Gastroesophageal sphincter (tissue), 4 donors: ENCODE data around the gene PHF21B. TPM values are rescaled to one million over a fixed set of nuclear protein-coding genes. Genes with fewer than 3 reads are reported as not detected.

Experiments
- ATAC-seq: fragments of 150-250 bp; one replicate; pipeline ENCODE4 v1.9.1; 2016; ENCODE audit warnings: mild to moderate bottlenecking, moderate library complexity
- H3K27ac ChIP-seq, 4 donors: fragments of 200-600 bp; sonication (generic) in 3 of 4; 1 replicate in 3 of 4; 2 replicates in 1 of 4; pipeline ENCODE4 v1.5.1; 2016 to 2019
- H3K27me3 ChIP-seq: fragments of 200-600 bp; sonication (generic); one replicate; pipeline ENCODE4 v1.5.1; 2019
- H3K36me3 ChIP-seq, 2 donors: fragments of 200-600 bp; sonication (generic); one replicate each; pipeline ENCODE4 v1.5.1; 2019; ENCODE audit warnings: control low read depth in 1 of 2
- H3K4me1 ChIP-seq, 3 donors: fragments of 200-600 bp; sonication (generic); 1 replicate in 2 of 3; 2 replicates in 1 of 3; pipeline ENCODE4 v1.5.1; 2016 to 2019; ENCODE audit warnings: control low read depth in 2 of 3
- H3K4me3 ChIP-seq, 2 donors: fragments of 200-600 bp; sonication (generic); one replicate each; pipeline ENCODE4 v1.5.1; 2019; ENCODE audit warnings: mild to moderate bottlenecking in 1 of 2, moderate library complexity in 1 of 2
- H3K9me3 ChIP-seq, 3 donors: fragments of 200-600 bp; sonication (generic); one replicate each; pipeline ENCODE4 v1.5.1; 2017 to 2019; ENCODE audit warnings: control low read depth in 2 of 3
- EP300 ChIP-seq: sonication (generic); formaldehyde crosslinking; IDR thresholded peaks from one replicate; pipeline ENCODE4 v1.6.1; 2017; ENCODE audit warnings: antibody characterized with exemption, mild to moderate bottlenecking
- POLR2A ChIP-seq, 2 donors: fragments of 450-650 bp; IDR thresholded peaks; one replicate each; pipeline ENCODE4 v1.6.1; 2017; ENCODE audit warnings: antibody characterized with exemption in 2 of 2, mild to moderate bottlenecking in 2 of 2, moderate library complexity in 1 of 2
- POLR2AphosphoS5 ChIP-seq: sonication (generic); formaldehyde crosslinking; IDR thresholded peaks from one replicate; pipeline ENCODE4 v1.6.1; 2017; ENCODE audit warnings: antibody characterized with exemption
- WGBS, 2 donors: methylation state at CpG; one replicate each; pipeline ENCODE4 v1.1.5; 2018; ENCODE audit warnings: low coverage in 1 of 2; 5-methylcytosine and 5-hydroxymethylcytosine counted together
- total RNA-seq, 4 donors: library from RNA; depleted of rRNA; stranded (reverse); fragments of >200 nt; gene quantifications; one replicate each; pipeline ENCODE4 v1.1.0, GENCODE V29; 2016
- TF ChIP-seq, protein P1 (sequence below), 4 experiments: fragments of 200-600 bp in 2 of 4; fragments of 450-650 bp in 2 of 4; sonication (generic) in 1 of 4; IDR thresholded peaks; one replicate each; pipeline ENCODE4 v1.5.1; 2017 to 2019; ENCODE audit warnings: antibody characterized with exemption in 4 of 4, mild to moderate bottlenecking in 2 of 4, moderate library complexity in 2 of 4

The PHF21B gene
- total RNA-seq, 4 donors from 2014 or later, result 0.31 to 5.1 (median 1.4) TPM

DNA sequence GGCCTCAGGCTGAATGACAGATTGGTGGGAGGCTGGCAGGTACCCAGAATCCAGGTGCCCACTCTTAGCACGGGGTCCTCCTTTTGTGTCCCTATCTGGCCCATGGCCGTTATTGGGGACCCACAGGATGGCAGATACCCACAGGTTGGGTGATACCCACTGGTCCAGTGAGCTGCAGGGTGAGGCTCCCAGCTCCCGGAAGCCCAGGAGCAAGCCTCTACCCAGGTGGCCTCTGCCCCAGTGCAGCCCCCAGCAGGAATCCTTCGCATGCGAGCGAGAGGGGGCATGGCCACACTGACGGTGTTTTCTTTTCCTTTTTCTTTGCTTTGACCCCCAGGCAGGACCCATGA, 116.1 kb downstream of the PHF21B start:
- Histone ChIP-seq H3K27ac (no peak overlapping the region), H3K27me3 (no peaks in the 10 kb centered on the region), H3K36me3 (no peaks in the 10 kb centered on the region), H3K9me3 (no peaks in the 10 kb centered on the region), H3K4me1 (no peaks in the 10 kb centered on the region), H3K4me3 (no peak overlapping the region)
- no peak for ATAC-seq
- TF ChIP-seq, protein P1, sequence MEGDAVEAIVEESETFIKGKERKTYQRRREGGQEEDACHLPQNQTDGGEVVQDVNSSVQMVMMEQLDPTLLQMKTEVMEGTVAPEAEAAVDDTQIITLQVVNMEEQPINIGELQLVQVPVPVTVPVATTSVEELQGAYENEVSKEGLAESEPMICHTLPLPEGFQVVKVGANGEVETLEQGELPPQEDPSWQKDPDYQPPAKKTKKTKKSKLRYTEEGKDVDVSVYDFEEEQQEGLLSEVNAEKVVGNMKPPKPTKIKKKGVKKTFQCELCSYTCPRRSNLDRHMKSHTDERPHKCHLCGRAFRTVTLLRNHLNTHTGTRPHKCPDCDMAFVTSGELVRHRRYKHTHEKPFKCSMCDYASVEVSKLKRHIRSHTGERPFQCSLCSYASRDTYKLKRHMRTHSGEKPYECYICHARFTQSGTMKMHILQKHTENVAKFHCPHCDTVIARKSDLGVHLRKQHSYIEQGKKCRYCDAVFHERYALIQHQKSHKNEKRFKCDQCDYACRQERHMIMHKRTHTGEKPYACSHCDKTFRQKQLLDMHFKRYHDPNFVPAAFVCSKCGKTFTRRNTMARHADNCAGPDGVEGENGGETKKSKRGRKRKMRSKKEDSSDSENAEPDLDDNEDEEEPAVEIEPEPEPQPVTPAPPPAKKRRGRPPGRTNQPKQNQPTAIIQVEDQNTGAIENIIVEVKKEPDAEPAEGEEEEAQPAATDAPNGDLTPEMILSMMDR (IDR thresholded peaks at IDR 0.05), result no peak
- no peak for TF ChIP-seq POLR2AphosphoS5
- WGBS, 2 donors, result 64 to 100% methylated on average over 1 to 5 of the region's 7 CpGs

DNA sequence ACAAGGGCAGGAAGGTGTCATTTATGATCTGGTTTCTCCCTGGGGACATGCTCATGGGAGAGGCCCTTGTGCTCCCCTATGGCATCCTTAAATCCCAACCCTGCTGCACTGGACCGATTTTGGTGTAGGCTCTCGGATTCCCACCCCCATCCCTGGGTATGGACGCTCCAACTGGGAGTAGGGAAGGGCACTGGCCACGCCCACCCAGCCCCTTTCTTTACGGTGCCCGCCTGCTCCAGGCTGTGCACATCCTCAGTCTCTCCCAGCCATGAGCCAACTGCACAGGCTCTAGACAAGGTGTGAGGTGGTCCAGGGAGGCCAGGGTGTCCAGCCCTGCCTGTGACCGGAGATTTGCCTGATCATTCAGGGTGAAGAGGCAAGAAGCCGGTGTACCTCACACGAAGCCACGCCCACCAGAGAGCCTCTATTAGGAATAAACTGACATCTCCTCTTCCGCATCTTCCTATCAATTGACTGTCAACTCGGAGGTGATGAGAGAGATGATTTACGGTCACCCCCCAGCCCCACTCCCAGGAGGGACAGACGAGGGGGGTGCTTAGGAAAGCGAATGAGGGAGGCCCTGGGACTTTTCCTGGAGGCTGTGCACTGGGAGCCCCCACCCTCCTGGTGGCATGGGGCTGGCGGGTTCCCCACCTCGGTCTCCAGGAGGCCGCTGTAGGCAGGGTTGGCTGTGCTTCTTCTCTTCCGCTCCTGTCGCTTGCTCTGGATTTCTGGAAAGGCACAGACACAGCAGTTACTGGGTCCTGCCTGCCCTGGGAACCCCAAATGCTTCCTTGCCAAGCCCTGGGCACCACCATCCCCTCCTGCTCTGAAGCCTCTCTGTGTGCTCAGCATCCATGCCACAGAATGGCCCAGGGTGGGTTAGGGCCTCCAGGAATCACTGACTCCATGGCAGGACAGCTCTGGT, 116.7 kb downstream of the PHF21B start:
- Histone ChIP-seq H3K4me1 (no peaks in the 10 kb centered on the region), H3K27ac (no peak overlapping the region), H3K4me3 (no peak overlapping the region), H3K36me3 (no peaks in the 10 kb centered on the region), H3K27me3 (no peaks in the 10 kb centered on the region), H3K9me3 (no peaks in the 10 kb centered on the region)
- TF ChIP-seq, protein P1 (IDR thresholded peaks at IDR 0.05), result no peak
- TF ChIP-seq EP300 (no peak), POLR2A (IDR thresholded peaks at IDR 0.05) (no peak), POLR2AphosphoS5 (no peak)
- no peak for ATAC-seq
- 75% methylated on average over 4 of the region's 20 CpGs; no CpG with 5 or more reads in 1 of the 2 donors for WGBS, 2 donors

DNA sequence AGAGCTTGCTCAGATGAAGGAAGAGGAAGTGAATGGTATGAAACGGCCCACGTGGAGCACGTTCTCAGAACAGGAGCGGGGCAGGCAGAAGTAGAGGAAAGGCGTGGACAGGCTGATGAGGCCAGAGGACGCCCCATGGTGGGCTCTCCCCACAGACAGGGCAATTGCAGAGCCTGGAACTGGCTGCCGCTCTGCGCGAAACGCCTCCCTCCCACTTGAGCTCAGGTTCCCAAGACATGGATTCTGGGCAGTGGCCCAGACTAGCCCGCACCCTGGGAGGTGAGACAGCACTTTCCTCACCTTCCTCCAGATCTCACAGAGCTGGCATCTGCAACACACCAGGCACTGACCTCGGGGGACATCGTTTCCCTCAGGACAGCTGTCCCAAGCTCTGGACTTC, 117.6 kb downstream of the PHF21B start:
- TF ChIP-seq EP300, result no peak
- no peak for TF ChIP-seq POLR2AphosphoS5
- TF ChIP-seq, protein P1 (IDR thresholded peaks at IDR 0.05), result no peak
- TF ChIP-seq POLR2A (IDR thresholded peaks at IDR 0.05), result no peak
- 78 to 88% methylated on average over 8 to 9 of the region's 13 CpGs for WGBS, 2 donors
- no peaks in the 10 kb centered on the region for H3K9me3 ChIP-seq
- H3K4me1 ChIP-seq, result no peaks in the 10 kb centered on the region
- no peaks in the 10 kb centered on the region for H3K27me3 ChIP-seq
- no peak overlapping the region for H3K27ac ChIP-seq
- no peak overlapping the region for H3K4me3 ChIP-seq
- no peak for ATAC-seq
- H3K36me3 ChIP-seq, result no peaks in the 10 kb centered on the region

DNA sequence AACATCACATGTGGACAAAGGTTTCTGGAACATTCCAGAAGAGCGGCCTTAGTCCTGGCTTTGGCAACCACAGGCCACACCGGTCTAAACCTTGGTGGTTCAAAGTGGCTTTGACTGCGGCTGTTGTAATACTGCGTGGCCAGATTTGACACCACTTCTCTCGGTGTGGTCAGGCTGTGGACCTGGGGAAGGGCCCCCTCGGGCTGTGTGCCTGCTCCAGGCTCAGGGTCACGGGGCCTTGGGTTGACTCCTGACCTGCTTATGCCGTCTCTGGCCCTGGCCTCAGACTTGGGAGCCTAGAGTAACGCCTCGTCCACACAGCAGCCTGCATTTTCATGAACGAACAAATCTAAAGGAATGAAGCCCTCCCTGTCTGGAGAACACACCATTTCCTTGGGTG, 118.0 kb downstream of the PHF21B start:
- WGBS, 2 donors, result 80% methylated on average over 1 of the region's 11 CpGs; no CpG with 5 or more reads in 1 of the 2 donors
- TF ChIP-seq POLR2A (IDR thresholded peaks at IDR 0.05) (no peak), POLR2AphosphoS5 (no peak), EP300 (no peak)
- TF ChIP-seq, protein P1 (IDR thresholded peaks at IDR 0.05), result no peak
- no peak overlapping the region for H3K27ac ChIP-seq
- H3K4me3 ChIP-seq, result no peak overlapping the region
- H3K4me1 ChIP-seq, result no peaks in the 10 kb centered on the region
- no peaks in the 10 kb centered on the region for H3K36me3 ChIP-seq
- no peaks in the 10 kb centered on the region for H3K9me3 ChIP-seq
- H3K27me3 ChIP-seq, result no peaks in the 10 kb centered on the region
- ATAC-seq, result no peak

DNA sequence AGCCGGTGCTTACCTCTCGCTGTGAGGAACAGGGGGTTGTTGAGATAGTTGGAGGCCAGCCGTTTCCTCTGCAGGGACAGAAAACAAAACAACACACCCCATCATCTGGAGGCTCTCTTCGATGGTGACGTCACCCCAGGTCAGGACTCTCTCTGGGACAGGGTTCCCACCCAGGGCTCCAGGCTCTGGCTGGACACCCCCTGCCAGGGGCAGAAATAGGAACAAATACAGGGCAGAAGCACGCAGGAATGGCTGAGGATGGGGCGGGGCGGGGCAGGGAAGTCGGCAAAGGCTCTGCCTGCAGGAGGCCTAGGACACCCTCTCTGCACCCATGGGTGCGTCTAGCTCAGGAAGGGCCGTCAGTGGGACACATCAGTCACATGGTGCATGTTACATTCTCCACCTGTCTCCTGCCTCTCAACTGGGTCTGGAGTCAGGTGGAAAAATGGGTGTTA, 118.5 kb downstream of the PHF21B start:
- H3K27me3 ChIP-seq, result no peaks in the 10 kb centered on the region
- no peaks in the 10 kb centered on the region for H3K9me3 ChIP-seq
- no peak overlapping the region for H3K4me3 ChIP-seq
- H3K36me3 ChIP-seq, result no peaks in the 10 kb centered on the region
- 88 to 94% methylated on average over 4 to 6 of the region's 11 CpGs for WGBS, 2 donors
- no peaks in the 10 kb centered on the region for H3K4me1 ChIP-seq
- no peak for ATAC-seq
- TF ChIP-seq, protein P1 (IDR thresholded peaks at IDR 0.05), result no peak
- TF ChIP-seq EP300 (no peak), POLR2AphosphoS5 (no peak), POLR2A (IDR thresholded peaks at IDR 0.05) (no peak)
- H3K27ac ChIP-seq, result no peak overlapping the region
